ENCODE results near the gene TGFBR3. TPM values are rescaled to one million over a fixed set of nuclear protein-coding genes. Genes with fewer than 3 reads are reported as not detected.

TGFBR3 gene
- total and polyA plus RNA-seq, 2 of the 8 experiments (the other 6 are each of a cell fraction or from before 2014, with no cell fraction given), result 2.0 to 6.1 TPM

- no peak for TF ChIP-seq HDAC6 (IDR thresholded peaks at IDR 0.05; ENCODE audit: low read depth, low read length)
Observed at GRCh38 chr1:91655912-91656449, 230.0 kb downstream of the TGFBR3 start (continued).

Measured in H1 (cell line).